H1 (cell line): ENCODE data around the gene MAPK4.

ENCODE experiments used
- CBX5 ChIP-seq: fragments of 300-800, 300-1000 bp; sonication (generic); IDR thresholded peaks from 2 replicates; pipeline ENCODE4 v1.7.1; 2016; ENCODE audit warnings: antibody characterized with exemption, low read length, low read depth
- CTCF ChIP-seq, 3 experiments: IDR thresholded peaks; 1 replicate in 2 of 3; 2 replicates in 1 of 3; pipeline versions ENCODE4 v1.5.1 to v1.6.1; 2011; ENCODE audit warnings: low read length in 3 of 3, mild to moderate bottlenecking in 3 of 3, inconsistent platforms in 2 of 3, low read depth in 1 of 3, moderate library complexity in 1 of 3; ENCODE audit not compliant: insufficient read depth in 1 of 3; ENCODE audit errors: control extremely low read depth in 1 of 3
- EP300 ChIP-seq, 2 experiments: IDR thresholded peaks; 1 replicate in 1 of 2; 2 replicates in 1 of 2; pipeline ENCODE4 v1.6.1; 2011 to 2012; ENCODE audit warnings: low read depth in 2 of 2, low read length in 2 of 2, mild to moderate bottlenecking in 2 of 2, borderline replicate concordance in 1 of 2, inconsistent platforms in 1 of 2, moderate library complexity in 1 of 2
- EZH2 ChIP-seq: fragments of 200-600 bp; sonication (generic); IDR thresholded peaks from 2 replicates; pipeline ENCODE4 v1.7.1; 2012; ENCODE audit warnings: low read depth, mild to moderate bottlenecking, moderate library complexity, low read length, inconsistent platforms; ENCODE audit not compliant: severe bottlenecking
- GABPA ChIP-seq: IDR thresholded peaks from 2 replicates; pipeline ENCODE4 v1.6.1; 2011; ENCODE audit warnings: mild to moderate bottlenecking, low read length, moderate library complexity, borderline replicate concordance; ENCODE audit not compliant: insufficient read depth
- GTF2F1 ChIP-seq: IDR thresholded peaks from 2 replicates; pipeline ENCODE4 v1.6.1; 2012; ENCODE audit warnings: low read depth, low read length, improper control_type of control experiment, borderline replicate concordance
- JUND ChIP-seq: IDR thresholded peaks from 2 replicates; pipeline ENCODE4 v1.6.1; 2011; ENCODE audit warnings: mild to moderate bottlenecking, improper control_type of control experiment, low read length
- MAFK ChIP-seq: IDR thresholded peaks from 2 replicates; pipeline ENCODE4 v1.6.1; 2012; ENCODE audit warnings: low read depth, mild to moderate bottlenecking, improper control_type of control experiment, low read length
- POLR2A ChIP-seq, 2 experiments: IDR thresholded peaks; 1 replicate in 1 of 2; 2 replicates in 1 of 2; pipeline ENCODE4 v1.6.1; 2011; ENCODE audit warnings: low read depth in 2 of 2, low read length in 2 of 2, mild to moderate bottlenecking in 2 of 2; ENCODE audit errors: control extremely low read depth in 1 of 2
- RAD21 ChIP-seq, 2 experiments: IDR thresholded peaks in 1 of 2; conservative IDR thresholded peaks in 1 of 2; 2 replicates each; pipeline ENCODE4 v1.6.1; 2011; ENCODE audit warnings: low read depth in 2 of 2, low read length in 2 of 2, improper control_type of control experiment in 1 of 2, inconsistent platforms in 1 of 2, mild to moderate bottlenecking in 1 of 2, moderate library complexity in 1 of 2
- ZNF274 ChIP-seq: IDR thresholded peaks from 2 replicates; pipeline ENCODE4 v1.7.0; 2012; ENCODE audit warnings: low read length, borderline replicate concordance; ENCODE audit errors: extremely low read depth
- TF ChIP-seq, protein P1 (sequence below): IDR thresholded peaks from 2 replicates; pipeline ENCODE4 v1.6.1; 2012; ENCODE audit warnings: inconsistent platforms
- TF ChIP-seq, protein P2 (sequence below): IDR thresholded peaks from 2 replicates; pipeline ENCODE4 v1.6.1; 2011; ENCODE audit warnings: low read depth, mild to moderate bottlenecking, low read length; ENCODE audit not compliant: insufficient read depth

DNA sequence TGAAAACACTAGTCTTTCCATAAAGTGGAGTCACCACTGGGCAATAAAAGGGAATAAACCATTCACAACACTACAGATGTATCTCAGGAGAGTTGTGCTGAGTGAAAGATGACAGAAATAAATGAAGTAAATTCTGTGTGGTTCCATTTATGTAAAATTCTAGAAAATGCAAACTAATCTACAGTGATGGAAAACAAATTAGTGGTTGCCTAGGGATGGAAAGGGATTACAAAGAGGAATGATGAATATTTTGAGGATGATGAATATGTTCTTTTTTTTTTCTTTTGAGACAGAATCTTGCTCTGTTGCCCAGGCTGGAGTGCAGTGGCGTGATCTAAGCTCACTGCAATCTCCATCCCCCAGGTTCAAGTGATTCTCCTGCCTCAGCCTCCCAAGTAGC, 123.0 kb downstream of the MAPK4 start:
- TF ChIP-seq, protein P1, sequence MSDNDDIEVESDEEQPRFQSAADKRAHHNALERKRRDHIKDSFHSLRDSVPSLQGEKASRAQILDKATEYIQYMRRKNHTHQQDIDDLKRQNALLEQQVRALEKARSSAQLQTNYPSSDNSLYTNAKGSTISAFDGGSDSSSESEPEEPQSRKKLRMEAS, result no peak
- no peak for TF ChIP-seq JUND
- no peak for TF ChIP-seq ZNF274
- TF ChIP-seq CBX5, result no peak
- TF ChIP-seq CTCF (IDR thresholded peaks at IDR 0.05; ENCODE audit: control extremely low read depth in 1 of 3, insufficient read depth in 1 of 3, low read depth in 1 of 3, low read length in 3 of 3), result no peak
- TF ChIP-seq EZH2, result no peak
- TF ChIP-seq, protein P2, sequence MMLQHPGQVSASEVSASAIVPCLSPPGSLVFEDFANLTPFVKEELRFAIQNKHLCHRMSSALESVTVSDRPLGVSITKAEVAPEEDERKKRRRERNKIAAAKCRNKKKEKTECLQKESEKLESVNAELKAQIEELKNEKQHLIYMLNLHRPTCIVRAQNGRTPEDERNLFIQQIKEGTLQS, result no peak
- TF ChIP-seq EP300 (IDR thresholded peaks at IDR 0.05; ENCODE audit: borderline replicate concordance in 1 of 2, low read depth in 2 of 2, low read length in 2 of 2), result no peak
- no peak for TF ChIP-seq RAD21 (IDR thresholded peaks at IDR 0.05 in 1 of 2, conservative IDR thresholded peaks at IDR 0.05 in 1 of 2; ENCODE audit: low read depth in 2 of 2, low read length in 2 of 2)
- TF ChIP-seq GABPA, result no peak
- no peak for TF ChIP-seq MAFK
- TF ChIP-seq POLR2A (IDR thresholded peaks at IDR 0.05; ENCODE audit: control extremely low read depth in 1 of 2, low read depth in 2 of 2, low read length in 2 of 2), result no peak
- TF ChIP-seq GTF2F1, result no peak
